Suprapubic skin (tissue), 4 donors: ENCODE results near the gene PTPN11. TPM values are rescaled to one million over a fixed set of nuclear protein-coding genes. Genes with fewer than 3 reads are reported as not detected.

Experiments used
- DNase-seq, 2 donors: peaks; one replicate each; pipeline ENCODE4 v3.0.0-alpha.2; 2019; ENCODE audit warnings: low spot score in 2 of 2
- H3K27ac ChIP-seq: fragments of 200-600 bp; sonication (generic); one replicate; pipeline ENCODE4 v1.5.1; 2019
- H3K27me3 ChIP-seq: fragments of 200-600 bp; sonication (generic); one replicate; pipeline ENCODE4 v1.5.1; 2019
- H3K36me3 ChIP-seq: fragments of 200-600 bp; sonication (generic); one replicate; pipeline ENCODE4 v1.5.1; 2019
- H3K4me1 ChIP-seq: fragments of 200-600 bp; sonication (generic); one replicate; pipeline ENCODE4 v1.5.1; 2019
- H3K4me3 ChIP-seq: fragments of 200-600 bp; sonication (generic); one replicate; pipeline ENCODE4 v1.5.1; 2019; ENCODE audit warnings: mild to moderate bottlenecking
- H3K9me3 ChIP-seq: fragments of 200-600 bp; sonication (generic); one replicate; pipeline ENCODE4 v1.5.1; 2019
- EP300 ChIP-seq: sonication (generic); formaldehyde crosslinking; IDR thresholded peaks from one replicate; pipeline ENCODE4 v1.6.1; 2017; ENCODE audit warnings: antibody characterized with exemption
- POLR2A ChIP-seq, 2 donors: fragments of 450-650 bp; IDR thresholded peaks; one replicate each; pipeline ENCODE4 v1.6.1; 2017; ENCODE audit warnings: antibody characterized with exemption in 2 of 2, mild to moderate bottlenecking in 2 of 2, moderate library complexity in 2 of 2
- POLR2AphosphoS5 ChIP-seq, 3 donors: sonication (generic); formaldehyde crosslinking; IDR thresholded peaks; one replicate each; pipeline ENCODE4 v1.6.1; 2017; ENCODE audit warnings: antibody characterized with exemption in 3 of 3
- WGBS: methylation state at CpG from one replicate; pipeline ENCODE4 v1.1.5; 2018; 5-methylcytosine and 5-hydroxymethylcytosine counted together
- total RNA-seq, 4 donors: library from RNA; depleted of rRNA; stranded (reverse); fragments of >200 nt; gene quantifications; one replicate each; pipeline ENCODE4 v1.1.0, GENCODE V29; 2016
- TF ChIP-seq, protein P1 (sequence below), 2 donors: fragments of 200-600 bp in 1 of 2; fragments of 450-650 bp in 1 of 2; sonication (generic) in 1 of 2; IDR thresholded peaks; one replicate each; pipeline ENCODE4 v1.5.1; 2016 to 2019; ENCODE audit warnings: antibody characterized with exemption in 2 of 2, mild to moderate bottlenecking in 1 of 2, moderate library complexity in 1 of 2

Gene PTPN11
- total RNA-seq, 4 donors from 2014 or later, result 56.6 to 70.7 (median 65.3) TPM

DNA sequence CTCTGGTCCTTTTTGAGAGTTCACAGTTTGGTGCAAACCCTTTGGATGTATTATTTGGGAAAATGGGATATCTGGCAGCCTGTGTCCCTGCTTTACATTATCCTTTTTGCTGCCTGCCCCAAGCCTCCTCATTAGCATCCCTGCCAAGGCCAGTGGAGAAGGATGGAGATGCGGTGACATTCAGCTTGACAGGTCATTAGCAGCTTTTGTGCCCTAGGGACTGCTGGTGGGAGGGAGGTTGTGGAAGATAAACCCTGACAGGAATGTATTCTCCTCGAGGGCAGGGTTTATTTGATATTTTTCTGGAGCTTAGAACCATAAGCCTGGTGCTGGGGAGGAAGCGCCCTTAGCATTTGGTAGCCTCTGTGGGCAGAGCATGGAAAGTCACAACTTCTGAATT lies 49.3 kb downstream of the PTPN11 start:
- H3K27me3 ChIP-seq, result no peaks in the 10 kb centered on the region
- no peaks in the 10 kb centered on the region for H3K4me1 ChIP-seq
- WGBS, result 91% methylated on average over 3 of the region's 3 CpGs
- peaks cover 34% of the 10 kb centered on the region for H3K36me3 ChIP-seq
- no peak overlapping the region for H3K27ac ChIP-seq
- H3K4me3 ChIP-seq, result no peak overlapping the region
- no peak for DNase-seq
- no peaks in the 10 kb centered on the region for H3K9me3 ChIP-seq
- TF ChIP-seq POLR2A (IDR thresholded peaks at IDR 0.05), result no peak
- no peak for TF ChIP-seq POLR2AphosphoS5 (IDR thresholded peaks at IDR 0.05)
- TF ChIP-seq, protein P1, sequence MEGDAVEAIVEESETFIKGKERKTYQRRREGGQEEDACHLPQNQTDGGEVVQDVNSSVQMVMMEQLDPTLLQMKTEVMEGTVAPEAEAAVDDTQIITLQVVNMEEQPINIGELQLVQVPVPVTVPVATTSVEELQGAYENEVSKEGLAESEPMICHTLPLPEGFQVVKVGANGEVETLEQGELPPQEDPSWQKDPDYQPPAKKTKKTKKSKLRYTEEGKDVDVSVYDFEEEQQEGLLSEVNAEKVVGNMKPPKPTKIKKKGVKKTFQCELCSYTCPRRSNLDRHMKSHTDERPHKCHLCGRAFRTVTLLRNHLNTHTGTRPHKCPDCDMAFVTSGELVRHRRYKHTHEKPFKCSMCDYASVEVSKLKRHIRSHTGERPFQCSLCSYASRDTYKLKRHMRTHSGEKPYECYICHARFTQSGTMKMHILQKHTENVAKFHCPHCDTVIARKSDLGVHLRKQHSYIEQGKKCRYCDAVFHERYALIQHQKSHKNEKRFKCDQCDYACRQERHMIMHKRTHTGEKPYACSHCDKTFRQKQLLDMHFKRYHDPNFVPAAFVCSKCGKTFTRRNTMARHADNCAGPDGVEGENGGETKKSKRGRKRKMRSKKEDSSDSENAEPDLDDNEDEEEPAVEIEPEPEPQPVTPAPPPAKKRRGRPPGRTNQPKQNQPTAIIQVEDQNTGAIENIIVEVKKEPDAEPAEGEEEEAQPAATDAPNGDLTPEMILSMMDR (IDR thresholded peaks at IDR 0.05), result no peak
- TF ChIP-seq EP300, result no peak

DNA sequence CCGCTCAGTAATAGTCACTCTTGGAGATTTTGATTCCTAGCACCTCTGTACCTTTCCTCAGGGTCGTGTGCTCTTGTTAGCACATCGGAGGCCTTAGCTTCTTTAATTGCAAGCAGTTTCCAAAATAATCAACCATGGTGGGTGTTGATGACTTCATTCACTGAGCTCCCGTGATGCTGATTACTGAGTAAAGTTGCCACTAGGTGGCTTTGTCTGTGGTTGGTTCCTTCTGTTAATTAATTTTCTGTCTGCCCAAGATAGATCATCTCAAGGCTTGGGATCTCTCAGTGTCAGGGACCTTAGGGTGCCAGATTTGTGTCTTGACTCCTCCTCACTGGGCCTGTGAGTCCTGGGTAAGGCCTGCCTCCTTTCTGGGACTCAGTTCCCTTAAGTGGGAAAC lies 54.3 kb downstream of the PTPN11 start:
- peaks cover 69% of the 10 kb centered on the region for H3K36me3 ChIP-seq
- H3K27me3 ChIP-seq, result no peaks in the 10 kb centered on the region
- no peak overlapping the region for H3K27ac ChIP-seq
- TF ChIP-seq, protein P1 (IDR thresholded peaks at IDR 0.05), result no peak
- TF ChIP-seq POLR2AphosphoS5 (IDR thresholded peaks at IDR 0.05), result no peak
- no peak for TF ChIP-seq EP300
- TF ChIP-seq POLR2A (IDR thresholded peaks at IDR 0.05), result no peak
- no peaks in the 10 kb centered on the region for H3K4me1 ChIP-seq
- DNase-seq, result no peak
- H3K4me3 ChIP-seq, result no peak overlapping the region
- 86% methylated on average over 4 of the region's 4 CpGs for WGBS
- H3K9me3 ChIP-seq, result no peaks in the 10 kb centered on the region

DNA sequence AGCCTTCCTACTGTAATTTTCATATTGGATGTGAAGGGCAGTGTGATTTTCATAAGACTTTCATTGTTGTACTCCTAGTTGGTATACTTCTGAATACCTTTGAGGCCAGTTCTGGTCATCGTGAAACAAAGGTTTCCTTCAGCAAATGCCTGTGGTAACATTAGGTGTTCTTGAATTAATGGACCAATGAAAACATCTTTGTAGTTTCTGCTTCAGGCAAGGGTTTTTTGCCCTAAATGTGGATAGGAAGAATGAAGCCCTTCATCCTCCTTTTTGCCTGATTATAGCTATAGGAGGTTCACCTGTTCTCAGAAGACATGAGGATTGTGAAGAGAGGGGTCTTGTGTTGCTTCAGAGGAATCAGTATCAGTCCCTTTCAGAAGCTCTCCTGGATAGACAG lies 60.7 kb downstream of the PTPN11 start:
- no peaks in the 10 kb centered on the region for H3K4me1 ChIP-seq
- 100% methylated on average over 1 of the region's 1 CpG for WGBS
- no peak overlapping the region for H3K4me3 ChIP-seq
- H3K9me3 ChIP-seq, result no peaks in the 10 kb centered on the region
- no peak for DNase-seq
- no peaks in the 10 kb centered on the region for H3K27me3 ChIP-seq
- no peak overlapping the region for H3K27ac ChIP-seq
- peaks cover 96% of the 10 kb centered on the region for H3K36me3 ChIP-seq
- TF ChIP-seq POLR2A (IDR thresholded peaks at IDR 0.05) (no peak), EP300 (no peak), POLR2AphosphoS5 (IDR thresholded peaks at IDR 0.05) (no peak)
- TF ChIP-seq, protein P1 (IDR thresholded peaks at IDR 0.05), result no peak

DNA sequence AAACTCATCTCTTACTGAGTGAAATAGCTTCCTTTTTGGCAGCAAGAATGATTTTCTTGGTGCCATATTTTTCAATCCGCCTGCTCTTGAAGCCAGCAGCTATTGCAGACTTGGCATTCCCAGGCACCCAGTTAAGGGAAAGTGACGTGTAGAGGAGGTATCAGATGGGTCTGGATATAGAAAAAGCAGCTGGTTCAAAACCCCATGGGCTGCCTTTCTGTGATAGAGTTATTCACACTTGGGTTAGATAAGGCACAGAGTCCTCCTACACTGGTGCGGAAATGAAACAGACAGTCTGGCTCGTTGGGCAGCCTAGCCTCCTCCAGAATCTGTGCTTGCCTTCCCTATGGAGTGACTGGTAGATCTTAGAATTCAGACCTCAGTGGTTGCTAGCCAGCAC lies 62.2 kb downstream of the PTPN11 start:
- H3K36me3 ChIP-seq, result peaks cover 90% of the 10 kb centered on the region
- WGBS, result 81% methylated on average over 4 of the region's 4 CpGs
- no peaks in the 10 kb centered on the region for H3K9me3 ChIP-seq
- H3K27me3 ChIP-seq, result no peaks in the 10 kb centered on the region
- no peak overlapping the region for H3K27ac ChIP-seq
- TF ChIP-seq, protein P1 (IDR thresholded peaks at IDR 0.05), result no peak
- TF ChIP-seq EP300, result no peak
- no peak for TF ChIP-seq POLR2A (IDR thresholded peaks at IDR 0.05)
- TF ChIP-seq POLR2AphosphoS5 (IDR thresholded peaks at IDR 0.05), result no peak
- no peaks in the 10 kb centered on the region for H3K4me1 ChIP-seq
- H3K4me3 ChIP-seq, result no peak overlapping the region
- DNase-seq, result no peak

DNA sequence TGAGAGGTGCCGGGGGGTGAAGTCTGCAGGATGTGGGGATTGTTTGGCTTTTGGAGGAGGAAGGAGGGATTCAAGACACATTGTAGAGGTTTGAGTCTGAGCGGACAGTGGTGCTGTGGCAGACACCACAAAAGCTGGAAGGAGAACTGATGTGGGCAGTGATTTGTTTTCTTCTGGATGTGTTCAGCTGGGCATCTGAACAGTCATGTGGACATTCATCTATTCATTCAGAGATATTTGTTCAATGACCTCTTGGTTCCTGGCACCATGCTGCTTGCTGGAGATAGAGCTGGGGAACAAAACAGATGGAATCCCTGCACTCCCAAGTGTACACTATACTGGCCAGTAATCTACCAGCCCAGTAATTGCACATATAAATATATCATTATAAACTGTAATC lies 64.0 kb downstream of the PTPN11 start:
- no peak for DNase-seq
- Histone ChIP-seq H3K4me3 (no peak overlapping the region), H3K36me3 (peaks cover 91% of the 10 kb centered on the region), H3K4me1 (no peaks in the 10 kb centered on the region), H3K27me3 (no peaks in the 10 kb centered on the region), H3K9me3 (no peaks in the 10 kb centered on the region), H3K27ac (no peak overlapping the region)
- TF ChIP-seq POLR2AphosphoS5 (IDR thresholded peaks at IDR 0.05), result no peak
- no peak for TF ChIP-seq POLR2A (IDR thresholded peaks at IDR 0.05)
- TF ChIP-seq, protein P1 (IDR thresholded peaks at IDR 0.05), result no peak
- no peak for TF ChIP-seq EP300
- WGBS, result 100% methylated on average over 2 of the region's 2 CpGs
